ENCODE results near the gene TFAP2B. TPM values are rescaled to one million over a fixed set of nuclear protein-coding genes. Genes with fewer than 3 reads are reported as not detected.
A peak's percentile ranks its signal among the peaks of the same experiment; 100 is the strongest.

Gene TFAP2B
- 0.15 TPM in 1 of 2 replicates, not detected in the other for total RNA-seq (ENCODE audit: low replicate concordance)

DNA sequence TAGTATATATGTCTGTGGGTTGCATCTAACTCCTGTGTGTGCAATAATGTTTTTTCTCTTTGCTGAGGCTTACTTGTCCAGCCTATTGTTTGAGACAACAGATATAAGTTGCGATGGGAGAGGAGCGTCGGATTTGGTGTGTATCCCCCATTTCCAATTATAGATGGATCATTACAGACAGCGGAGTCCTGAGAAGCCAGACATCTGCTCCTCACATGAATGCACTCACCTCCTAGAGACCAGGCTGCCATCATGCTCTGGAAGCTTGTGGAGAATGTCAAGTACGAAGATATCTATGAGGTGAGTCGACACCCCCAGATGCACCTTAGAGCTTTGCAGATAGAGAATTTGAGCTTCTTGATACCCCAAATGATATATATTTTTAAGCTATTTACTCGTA, at the start of gene TFAP2B:
TSS of gene TFAP2B (plus strand) at position 199 of the 400 bp plus-strand sequence. CDS start at position 220, 21 bp downstream.
- Histone ChIP-seq H2AFZ (replicated peaks) (peak within 1 kb of the TSS; percentile 80), H3K4me1 (peaks cover 39% of the 10 kb centered on the region), H3K4me2 (peak within 1 kb of the TSS; percentile 73), H4K20me1 (ENCODE audit: low read depth) (peaks cover 39% of the 10 kb centered on the region), H3K36me3 (no peaks in the 10 kb centered on the region), H3K4me3 (peak within 1 kb of the TSS; percentile 39), H3K9me3 (ENCODE audit: low read depth) (no peaks in the 10 kb centered on the region), H3K79me2 (ENCODE audit: low read depth) (no peaks in the 10 kb centered on the region), H3K9ac (no peak within 1 kb of the TSS), H3F3A (ENCODE audit: low read depth) (peaks cover 41% of the 10 kb centered on the region), H3K27ac (no peak within 1 kb of the TSS), H3K27me3 (peaks cover 100% of the 10 kb centered on the region)
- H3K9me3 Mint-ChIP-seq, result no peaks in the 10 kb centered on the region
- peak within 1 kb of the TSS; percentile 84 for H3K4me3 Mint-ChIP-seq
- peaks cover 72% of the 10 kb centered on the region for H3K27me3 Mint-ChIP-seq (ENCODE audit: insufficient read depth, low read depth)
- peaks cover 35% of the 10 kb centered on the region for H3K4me1 Mint-ChIP-seq
- no peak for DNase-seq (ENCODE audit: low spot score)
- TF ChIP-seq EZH2 (IDR thresholded peaks at IDR 0.05), result no peak
- no peak for TF ChIP-seq EZH2phosphoT487 (IDR thresholded peaks at IDR 0.05)
- TF ChIP-seq, protein P1, sequence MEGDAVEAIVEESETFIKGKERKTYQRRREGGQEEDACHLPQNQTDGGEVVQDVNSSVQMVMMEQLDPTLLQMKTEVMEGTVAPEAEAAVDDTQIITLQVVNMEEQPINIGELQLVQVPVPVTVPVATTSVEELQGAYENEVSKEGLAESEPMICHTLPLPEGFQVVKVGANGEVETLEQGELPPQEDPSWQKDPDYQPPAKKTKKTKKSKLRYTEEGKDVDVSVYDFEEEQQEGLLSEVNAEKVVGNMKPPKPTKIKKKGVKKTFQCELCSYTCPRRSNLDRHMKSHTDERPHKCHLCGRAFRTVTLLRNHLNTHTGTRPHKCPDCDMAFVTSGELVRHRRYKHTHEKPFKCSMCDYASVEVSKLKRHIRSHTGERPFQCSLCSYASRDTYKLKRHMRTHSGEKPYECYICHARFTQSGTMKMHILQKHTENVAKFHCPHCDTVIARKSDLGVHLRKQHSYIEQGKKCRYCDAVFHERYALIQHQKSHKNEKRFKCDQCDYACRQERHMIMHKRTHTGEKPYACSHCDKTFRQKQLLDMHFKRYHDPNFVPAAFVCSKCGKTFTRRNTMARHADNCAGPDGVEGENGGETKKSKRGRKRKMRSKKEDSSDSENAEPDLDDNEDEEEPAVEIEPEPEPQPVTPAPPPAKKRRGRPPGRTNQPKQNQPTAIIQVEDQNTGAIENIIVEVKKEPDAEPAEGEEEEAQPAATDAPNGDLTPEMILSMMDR (IDR thresholded peaks at IDR 0.05), result no peak
- peaks cover 1% of the 10 kb centered on the region for H3K36me3 Mint-ChIP-seq
- H3K27ac Mint-ChIP-seq, result no peak within 1 kb of the TSS

DNA sequence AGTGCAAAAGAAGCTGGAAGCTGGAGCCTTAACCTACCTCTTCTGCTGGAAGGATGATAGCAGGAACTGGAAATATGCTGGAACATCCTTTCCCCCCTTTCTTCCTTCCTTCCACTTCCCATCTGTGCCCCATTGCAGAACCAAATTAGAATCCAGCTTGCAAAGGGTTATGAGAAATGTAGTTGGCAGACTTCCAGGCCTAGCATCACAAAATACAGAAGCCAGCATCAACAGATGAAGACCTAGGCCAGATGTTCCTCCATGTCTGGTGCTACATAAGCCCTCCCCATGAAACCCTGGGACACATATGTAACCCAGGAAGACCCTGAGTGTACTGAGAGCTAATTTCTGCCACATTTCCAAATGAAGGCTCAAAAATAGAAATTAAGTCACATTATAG, 40.0 kb upstream of the TFAP2B start:
- Histone ChIP-seq H3K4me2 (no peak overlapping the region), H3K27me3 (no peaks in the 10 kb centered on the region), H3K4me1 (peaks cover 9% of the 10 kb centered on the region), H3K4me3 (no peak overlapping the region), H4K20me1 (ENCODE audit: low read depth) (no peaks in the 10 kb centered on the region), H3F3A (ENCODE audit: low read depth) (no peaks in the 10 kb centered on the region), H3K9me3 (ENCODE audit: low read depth) (no peaks in the 10 kb centered on the region), H3K79me2 (ENCODE audit: low read depth) (no peaks in the 10 kb centered on the region), H3K36me3 (no peaks in the 10 kb centered on the region), H2AFZ (replicated peaks) (no peak overlapping the region), H3K27ac (no peak overlapping the region), H3K9ac (no peak overlapping the region)
- TF ChIP-seq, protein P1 (IDR thresholded peaks at IDR 0.05), result no peak
- TF ChIP-seq EZH2 (IDR thresholded peaks at IDR 0.05), result no peak
- no peak for TF ChIP-seq EZH2phosphoT487 (IDR thresholded peaks at IDR 0.05)
- no peak overlapping the region for H3K4me3 Mint-ChIP-seq
- no peaks in the 10 kb centered on the region for H3K4me1 Mint-ChIP-seq
- no peaks in the 10 kb centered on the region for H3K27me3 Mint-ChIP-seq (ENCODE audit: insufficient read depth, low read depth)
- H3K36me3 Mint-ChIP-seq, result no peaks in the 10 kb centered on the region
- no peaks in the 10 kb centered on the region for H3K9me3 Mint-ChIP-seq
- no peak overlapping the region for H3K27ac Mint-ChIP-seq
- DNase-seq (ENCODE audit: low spot score), result no peak

DNA sequence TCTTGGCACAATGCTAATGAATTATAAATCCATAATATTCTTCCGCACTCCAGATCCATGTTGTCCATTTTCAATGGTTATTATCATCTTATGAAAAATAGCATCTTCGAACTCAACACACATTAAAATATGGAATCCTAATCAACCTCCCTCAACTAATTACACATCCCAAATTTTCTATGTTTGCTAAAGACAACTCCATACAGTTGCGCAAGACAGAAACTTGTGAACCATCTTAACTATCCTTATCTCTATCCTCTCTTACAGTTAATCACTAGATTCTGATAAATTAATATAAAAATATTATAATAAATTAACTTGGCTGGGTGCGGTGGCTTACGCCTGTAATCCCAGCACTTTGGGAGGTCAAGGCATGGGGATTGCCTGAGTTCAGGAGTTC, 38.3 kb upstream of the TFAP2B start:
- DNase-seq (ENCODE audit: low spot score), result no peak
- no peak for TF ChIP-seq EZH2phosphoT487 (IDR thresholded peaks at IDR 0.05)
- TF ChIP-seq, protein P1 (IDR thresholded peaks at IDR 0.05), result no peak
- no peak for TF ChIP-seq EZH2 (IDR thresholded peaks at IDR 0.05)
- peaks cover 9% of the 10 kb centered on the region for H3K4me1 ChIP-seq
- no peaks in the 10 kb centered on the region for H3K36me3 ChIP-seq
- Mint-ChIP-seq H3K27ac (no peak overlapping the region), H3K4me1 (no peaks in the 10 kb centered on the region), H3K27me3 (ENCODE audit: insufficient read depth, low read depth) (peaks cover under 1% of the 10 kb centered on the region), H3K9me3 (no peaks in the 10 kb centered on the region), H3K36me3 (no peaks in the 10 kb centered on the region), H3K4me3 (no peak overlapping the region)
- H3K9me3 ChIP-seq (ENCODE audit: low read depth), result no peaks in the 10 kb centered on the region
- no peak overlapping the region for H3K9ac ChIP-seq
- H3K79me2 ChIP-seq (ENCODE audit: low read depth), result no peaks in the 10 kb centered on the region
- H3K27ac ChIP-seq, result no peak overlapping the region
- H3K4me2 ChIP-seq, result no peak overlapping the region
- H3K4me3 ChIP-seq, result no peak overlapping the region
- H3K27me3 ChIP-seq, result no peaks in the 10 kb centered on the region
- H4K20me1 ChIP-seq (ENCODE audit: low read depth), result no peaks in the 10 kb centered on the region
- no peaks in the 10 kb centered on the region for H3F3A ChIP-seq (ENCODE audit: low read depth)
- H2AFZ ChIP-seq (replicated peaks), result no peak overlapping the region

Data from neural progenitor cell (in vitro differentiated cells).